Fibroblast of skin of right quadriceps (primary cell): ENCODE data around the gene CSTPP1.
"Not testable (repeated sequence)": the region's sequence is repeated elsewhere in the genome, so short reads cannot be mapped to it uniquely, and the experiment has no call there.

Experiments
- DNase-seq: peaks from one replicate; pipeline ENCODE4 v3.0.0-alpha.2; 2013

The CSTPP1 gene

GRCh38 chr11:46997796-46998195 lies 61.2 kb downstream of the CSTPP1 start:
- not testable (repeated sequence) for DNase-seq

DNA sequence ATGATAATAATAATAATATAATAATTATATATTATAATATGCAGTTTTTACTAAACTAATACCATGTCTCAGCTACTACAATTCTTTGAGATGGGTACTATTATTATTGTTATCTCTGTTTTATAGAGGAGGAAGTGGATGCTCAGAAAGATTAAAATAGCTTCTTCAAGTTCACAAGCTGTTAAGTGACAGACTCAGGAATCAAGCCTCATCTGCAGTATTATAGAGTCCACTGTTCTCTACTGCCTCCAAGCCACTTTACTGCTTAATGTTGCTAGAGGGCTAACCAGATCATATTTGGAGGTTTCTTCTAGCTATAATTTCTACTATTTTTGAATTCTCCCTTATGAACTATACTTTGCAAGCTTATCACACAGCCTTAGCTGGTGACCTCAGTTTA lies 62.7 kb downstream of the CSTPP1 start:
- no peak for DNase-seq

GRCh38 chr11:47000033-47000432 lies 63.5 kb downstream of the CSTPP1 start:
- no peak for DNase-seq

DNA sequence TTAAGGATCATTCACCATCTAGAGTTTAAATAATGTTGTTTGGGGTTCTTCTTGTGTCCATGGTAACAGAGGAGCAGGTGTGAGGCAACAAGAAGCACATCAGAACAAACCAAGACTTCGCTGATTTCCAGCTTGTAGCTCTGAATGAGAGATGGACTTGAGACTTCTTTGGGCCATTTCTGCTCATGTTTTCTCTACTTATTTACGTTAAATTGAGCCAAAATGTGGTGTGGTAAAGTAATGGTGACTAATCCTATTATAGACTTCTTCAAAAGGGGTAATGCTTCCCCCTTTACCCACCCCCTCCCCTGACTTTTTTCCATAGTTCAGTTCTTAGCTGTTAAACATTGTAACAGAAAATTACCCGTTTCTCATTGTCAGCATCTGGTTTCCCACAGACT lies 65.2 kb downstream of the CSTPP1 start:
- peak; percentile 71 for DNase-seq

DNA sequence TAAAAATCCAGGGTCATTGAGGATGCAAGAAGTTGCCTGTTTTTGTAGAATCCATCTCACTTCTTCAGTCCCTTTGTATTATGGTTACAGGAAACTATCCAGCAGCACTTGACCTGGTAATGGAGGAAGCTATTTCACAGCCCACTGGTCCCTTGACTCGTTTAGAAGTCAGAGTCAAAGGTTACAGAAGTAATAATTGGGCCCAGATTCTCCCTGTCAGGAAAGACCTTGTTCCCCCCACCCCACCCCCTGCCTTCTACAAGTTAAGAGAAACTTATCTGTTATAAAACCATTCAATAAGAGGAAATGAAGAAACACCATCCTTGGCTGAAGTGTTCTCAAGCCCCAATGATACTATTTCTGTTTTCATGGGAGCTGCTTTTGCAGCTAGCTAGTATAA lies 65.8 kb downstream of the CSTPP1 start:
- no peak for DNase-seq

- no peak for DNase-seq
These were observed 66.8 kb downstream of the CSTPP1 start for GRCh38 chr11:47003180-47003877.

DNA sequence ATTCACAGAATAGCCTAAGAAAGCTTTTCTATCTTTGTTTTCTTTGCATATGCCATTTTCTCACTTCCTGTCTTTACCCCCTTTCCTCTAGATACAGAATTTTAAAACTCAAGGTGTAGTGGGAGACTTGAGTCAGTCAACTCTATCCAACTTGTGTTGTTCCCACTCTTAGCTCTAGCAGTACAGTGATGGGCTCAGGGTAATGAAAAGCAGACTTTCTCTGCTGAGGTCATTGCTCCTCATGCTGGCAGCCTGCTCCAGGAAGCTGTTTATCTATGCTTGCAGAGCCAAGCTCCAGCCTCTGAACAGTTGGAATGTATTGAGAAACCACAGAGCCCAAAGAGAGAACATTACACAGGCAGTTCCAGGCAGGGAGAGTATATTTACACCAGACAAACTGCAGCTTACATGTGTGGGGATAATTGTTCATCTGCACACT lies 68.1 kb downstream of the CSTPP1 start:
- DNase-seq = peak; percentile 99

GRCh38 chr11:47005441-47005840 lies 68.9 kb downstream of the CSTPP1 start:
- no peak for DNase-seq

- no peak for DNase-seq
These were observed 71.0 kb downstream of the CSTPP1 start for GRCh38 chr11:47007579-47007978.

DNA sequence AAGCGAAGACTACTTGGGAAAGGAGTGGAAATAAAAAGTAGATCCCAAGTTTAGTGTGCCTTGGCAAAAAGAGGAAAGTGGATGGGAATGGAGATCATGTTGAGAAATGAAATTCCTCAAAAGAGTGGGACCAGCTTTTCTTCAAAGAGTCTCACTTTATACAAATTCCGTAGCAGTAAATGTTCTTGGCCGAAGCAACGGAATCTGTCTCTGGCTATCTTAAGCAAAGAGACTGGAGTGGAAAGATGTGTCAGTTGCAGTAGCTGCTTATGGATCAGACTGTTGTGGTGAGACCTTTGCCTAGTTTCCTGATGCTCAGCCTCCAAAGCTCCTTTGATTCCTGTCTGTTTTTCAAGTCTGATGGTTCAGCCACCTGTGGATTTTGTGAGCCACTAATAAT lies 73.6 kb downstream of the CSTPP1 start:
- no peak for DNase-seq

DNA sequence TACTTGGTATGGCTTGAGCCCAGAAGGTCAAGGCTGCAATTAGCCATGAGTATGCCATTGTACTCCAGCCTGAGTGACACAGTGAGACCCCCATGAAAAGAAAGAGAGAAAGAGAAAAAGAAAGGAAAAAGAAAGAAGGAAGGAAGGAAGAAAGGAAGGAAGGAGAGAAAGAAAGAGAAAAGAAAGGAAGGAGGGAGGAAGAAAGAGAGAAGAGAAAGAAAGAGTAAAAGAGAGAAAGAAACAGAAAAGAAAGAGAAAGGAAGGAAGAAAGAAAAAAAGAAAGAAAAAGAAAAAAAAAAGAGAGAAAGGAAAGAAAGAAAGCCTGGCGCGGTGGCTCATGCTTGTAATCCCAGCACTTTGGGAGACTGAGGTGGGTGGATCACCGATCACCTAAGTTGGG lies 77.5 kb downstream of the CSTPP1 start:
- no peak for DNase-seq

GRCh38 chr11:47018637-47019036 lies 82.1 kb downstream of the CSTPP1 start:
- DNase-seq = no peak

DNA sequence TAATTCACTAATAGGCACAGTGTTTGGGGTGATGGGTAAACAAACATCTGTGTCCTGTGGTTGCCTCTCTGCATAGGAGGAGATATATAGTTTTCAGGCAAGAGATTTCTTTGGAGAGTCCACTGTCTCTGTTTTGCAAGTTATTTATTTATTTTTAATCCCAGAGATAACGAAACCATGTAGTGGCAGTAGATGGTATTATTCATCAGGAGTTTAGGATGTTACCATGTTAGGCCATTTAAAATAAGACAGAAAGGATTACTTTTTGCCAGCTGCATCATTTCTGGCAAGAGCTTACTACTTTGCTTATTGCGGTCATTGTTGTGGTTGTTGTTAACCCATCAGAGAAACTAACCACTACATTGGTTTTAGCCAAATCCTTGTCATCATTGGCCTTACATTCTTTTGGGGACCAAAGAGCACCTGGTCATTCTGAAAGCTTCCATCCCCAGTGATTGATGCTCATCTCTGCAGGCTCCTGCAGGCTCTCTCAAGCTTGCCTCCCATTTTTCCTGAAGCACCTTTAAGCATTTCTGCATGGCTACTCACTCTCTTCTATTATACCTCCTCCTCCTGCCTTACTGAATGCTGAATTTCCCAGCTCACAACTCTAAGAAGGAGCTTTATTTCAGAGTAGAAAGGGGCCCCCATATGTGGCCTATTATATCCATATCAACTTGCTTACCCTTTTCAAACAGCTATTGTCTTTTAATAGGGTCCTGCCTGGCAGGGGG lies 84.4 kb downstream of the CSTPP1 start:
- DNase-seq = no peak

DNA sequence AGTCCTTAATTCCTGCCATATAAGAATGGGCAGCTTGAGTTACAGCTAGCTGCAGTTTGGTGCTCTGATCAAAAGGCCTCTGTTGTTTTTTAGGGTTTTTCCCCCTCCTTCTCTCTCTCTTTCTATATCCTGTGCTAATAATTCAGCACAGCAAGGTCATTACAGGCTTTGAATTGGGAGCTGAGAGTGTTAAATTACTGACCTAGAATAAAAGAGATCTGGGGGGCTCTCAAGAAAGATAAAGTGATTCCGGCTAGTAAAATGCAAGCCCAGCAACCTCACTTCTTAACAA lies 84.9 kb downstream of the CSTPP1 start:
- no peak for DNase-seq

- no peak for DNase-seq
These were observed 85.4 kb downstream of the CSTPP1 start for GRCh38 chr11:47021965-47022364.

- no peak for DNase-seq
These were observed 91.9 kb downstream of the CSTPP1 start for GRCh38 chr11:47028195-47029093.

GRCh38 chr11:47033439-47033838 lies 96.9 kb downstream of the CSTPP1 start:
- DNase-seq = peak; percentile 31

- DNase-seq = no peak
These were observed 97.5 kb downstream of the CSTPP1 start for GRCh38 chr11:47034091-47034490.

DNA sequence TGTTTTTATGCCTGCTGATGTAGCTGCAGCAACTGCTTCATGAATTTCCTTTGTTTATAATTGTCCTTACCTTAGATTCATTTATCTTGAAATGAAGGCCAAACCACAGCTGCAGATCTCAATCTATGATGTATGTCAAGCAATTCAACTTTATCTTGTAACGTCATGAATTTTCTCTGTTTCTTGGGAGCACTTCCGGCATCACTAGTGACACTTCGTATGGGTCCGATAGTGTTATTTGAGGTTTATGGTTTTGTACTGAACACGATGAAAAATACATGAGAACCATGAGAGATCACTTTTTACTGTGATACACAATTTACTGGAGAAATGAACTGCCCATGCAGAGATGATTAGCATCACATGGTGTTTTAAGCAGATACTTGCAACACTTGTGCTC lies 98.5 kb downstream of the CSTPP1 start:
- DNase-seq = no peak

GRCh38 chr11:47044119-47044518 lies 107.6 kb downstream of the CSTPP1 start:
- no peak for DNase-seq

DNA sequence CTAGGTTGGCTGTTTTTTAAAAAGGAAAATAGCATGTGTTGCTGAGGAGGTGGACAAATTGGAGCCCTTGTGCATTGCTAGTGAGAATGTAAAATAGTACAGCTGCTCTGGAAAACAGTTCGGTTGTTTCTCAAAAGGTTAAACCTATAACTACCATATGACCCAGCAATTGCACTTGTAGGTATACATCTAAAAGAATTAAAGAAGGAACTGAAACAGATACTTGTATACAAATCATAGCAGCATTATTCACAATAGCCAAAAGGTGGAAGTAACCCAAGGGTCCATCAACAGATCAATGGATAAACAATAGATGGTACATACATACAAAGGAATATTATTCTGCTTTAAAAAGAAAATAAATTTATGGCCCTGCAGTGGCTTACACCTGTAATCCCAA lies 111.4 kb downstream of the CSTPP1 start:
- no peak for DNase-seq

- no peak for DNase-seq
These were observed 113.7 kb downstream of the CSTPP1 start for GRCh38 chr11:47050284-47050683.

DNA sequence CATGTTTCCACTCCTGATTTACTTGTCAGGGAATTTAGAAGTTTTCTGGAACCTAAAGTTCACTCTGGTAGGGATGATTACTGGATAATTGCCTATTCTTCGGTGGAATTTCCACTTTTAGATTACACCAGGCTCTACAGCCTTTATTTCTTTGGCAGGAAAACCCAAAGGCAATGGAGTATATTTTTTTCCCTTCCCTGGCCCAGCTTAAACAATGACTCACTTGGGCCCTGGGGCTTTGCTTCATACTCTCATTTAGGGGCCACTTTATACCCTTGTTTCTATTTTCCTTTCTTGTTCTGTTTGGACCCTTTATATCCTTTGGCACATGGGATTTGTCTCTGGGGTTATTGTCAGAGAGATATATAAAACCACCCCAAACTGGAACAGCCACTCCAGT lies 114.7 kb downstream of the CSTPP1 start:
- DNase-seq = peak; percentile 53

- DNase-seq = no peak
These were observed 115.6 kb downstream of the CSTPP1 start for GRCh38 chr11:47052165-47052564.
